HFFc6 (cell line): ENCODE data around the gene ZNF581. TPM values are rescaled to one million over a fixed set of nuclear protein-coding genes. Genes with fewer than 3 reads are reported as not detected.

Source experiments
- DNase-seq: peaks from one replicate; pipeline ENCODE4 v3.0.0-alpha.2; 2018
- H3K27ac Mint-ChIP-seq: 2 replicates; pipeline ENCODE4 v1.8.0; 2020; ENCODE audit warnings: mild to moderate bottlenecking, mixed read lengths
- H3K27me3 Mint-ChIP-seq: 2 replicates; pipeline ENCODE4 v1.8.0; 2021; ENCODE audit warnings: mild to moderate bottlenecking, moderate library complexity, mixed read lengths; ENCODE audit not compliant: insufficient read depth
- H3K36me3 Mint-ChIP-seq: 2 replicates; pipeline ENCODE4 v1.8.0; 2021; ENCODE audit warnings: low read depth, mixed read lengths
- H3K4me1 Mint-ChIP-seq: 2 replicates; pipeline ENCODE4 v1.8.0; 2020; ENCODE audit warnings: low read depth, mixed read lengths
- H3K4me3 Mint-ChIP-seq: 2 replicates; pipeline ENCODE4 v1.8.0; 2020; ENCODE audit warnings: mild to moderate bottlenecking, moderate library complexity, mixed read lengths
- H3K9me3 Mint-ChIP-seq: 2 replicates; pipeline ENCODE4 v1.8.0; 2020; ENCODE audit warnings: mild to moderate bottlenecking, mixed read lengths
- CTCF ChIP-seq: fragments of 200-600 bp; sonication (generic); IDR thresholded peaks from 2 replicates; pipeline ENCODE4 v1.5.0; 2021; ENCODE audit warnings: antibody characterized with exemption, mild to moderate bottlenecking
- total RNA-seq, 6 experiments: library from RNA; stranded (reverse); fragmentation: NEBNext Ultra II Directional; extraction: Animal tissue kit (Norgen Biotek cat#: 25700); gene quantifications; 2 replicates in 1 of 6; 3 replicates in 5 of 6; pipeline ENCODE4 v1.2.3, GENCODE V29; 2021

Gene ZNF581
- total RNA-seq, 6 experiments from 2014 or later, result 20.1 to 25.8 (median 21.9) TPM

DNA sequence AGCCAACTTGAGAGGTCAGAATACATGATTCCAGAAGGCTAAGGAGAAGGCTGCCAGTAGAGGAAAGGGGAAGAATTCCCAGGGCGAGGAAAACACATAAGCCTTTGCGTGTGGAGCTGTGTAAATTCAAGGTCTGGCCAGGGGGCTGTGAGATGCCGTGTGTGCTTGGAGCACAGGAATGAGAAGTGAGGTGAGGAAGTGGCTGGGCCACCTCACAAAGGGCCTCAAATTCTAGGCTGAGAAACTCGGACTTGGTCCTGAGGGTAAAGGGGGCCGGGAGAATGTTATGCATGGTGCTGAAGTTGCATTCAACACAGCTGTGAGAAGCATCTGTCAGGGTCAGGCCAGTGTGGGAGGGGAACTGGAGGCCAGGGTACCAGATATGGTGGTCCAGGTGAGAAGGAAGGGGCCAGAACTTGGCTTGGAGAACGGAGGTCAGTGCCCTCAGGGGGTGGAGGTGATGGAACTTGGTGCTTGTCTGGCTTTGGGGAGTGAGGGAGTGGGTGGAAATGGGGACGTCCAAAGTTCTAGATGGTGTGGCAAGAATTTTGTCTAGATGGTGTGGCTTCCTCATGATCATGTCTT lies 7.5 kb upstream of the ZNF581 start:
- no peak for DNase-seq
- Mint-ChIP-seq H3K27ac (peak overlapping the region; percentile 100), H3K4me3 (peak overlapping the region; percentile 100), H3K36me3 (peaks cover 42% of the 10 kb centered on the region), H3K27me3 (peaks cover 9% of the 10 kb centered on the region), H3K9me3 (no peaks in the 10 kb centered on the region), H3K4me1 (peaks cover 67% of the 10 kb centered on the region)
- TF ChIP-seq CTCF, result no peak

GRCh38 chr19:55636723-55637122 lies 6.7 kb upstream of the ZNF581 start:
- no peak for TF ChIP-seq CTCF
- no peak for DNase-seq
- H3K4me3 Mint-ChIP-seq, result peak overlapping the region; percentile 100

GRCh38 chr19:55637534-55637933 lies 5.9 kb upstream of the ZNF581 start:
- no peak overlapping the region; the same call in 1 of the 2 replicates for H3K4me3 Mint-ChIP-seq

More at GRCh38 chr19:55636723-55637122, 6.7 kb upstream of the ZNF581 start:
- Mint-ChIP-seq H3K27ac (peak overlapping the region; percentile 100), H3K4me1 (peaks cover 67% of the 10 kb centered on the region), H3K36me3 (peaks cover 42% of the 10 kb centered on the region), H3K9me3 (no peaks in the 10 kb centered on the region), H3K27me3 (peaks cover 9% of the 10 kb centered on the region)

GRCh38 chr19:55638864-55639359 lies 4.5 kb upstream of the ZNF581 start:
- peak; percentile 24 for DNase-seq
- H3K4me3 Mint-ChIP-seq, result peak overlapping the region; percentile 32; the same call in 1 of the 2 replicates
- no peaks in the 10 kb centered on the region for H3K9me3 Mint-ChIP-seq
- H3K27me3 Mint-ChIP-seq, result peaks cover 14% of the 10 kb centered on the region
- H3K27ac Mint-ChIP-seq, result peak overlapping the region; percentile 56
- H3K4me1 Mint-ChIP-seq, result peaks cover 71% of the 10 kb centered on the region
- peaks cover 49% of the 10 kb centered on the region for H3K36me3 Mint-ChIP-seq
- TF ChIP-seq CTCF, result peak; percentile 73

More at GRCh38 chr19:55637534-55637933, 5.9 kb upstream of the ZNF581 start:
- peaks cover 42% of the 10 kb centered on the region for H3K36me3 Mint-ChIP-seq
- H3K9me3 Mint-ChIP-seq, result no peaks in the 10 kb centered on the region
- peaks cover 9% of the 10 kb centered on the region for H3K27me3 Mint-ChIP-seq
- no peak for DNase-seq
- peaks cover 68% of the 10 kb centered on the region for H3K4me1 Mint-ChIP-seq
- TF ChIP-seq CTCF, result no peak
- peak overlapping the region; percentile 75; the same call in 1 of the 2 replicates for H3K27ac Mint-ChIP-seq

- peaks cover 44% of the 10 kb centered on the region for H3K36me3 Mint-ChIP-seq
- peak; percentile 67 for TF ChIP-seq CTCF
- peak overlapping the region; percentile 94 for H3K27ac Mint-ChIP-seq
- peaks cover 64% of the 10 kb centered on the region for H3K4me1 Mint-ChIP-seq
- H3K9me3 Mint-ChIP-seq, result no peaks in the 10 kb centered on the region
- peak overlapping the region; percentile 87 for H3K4me3 Mint-ChIP-seq
- DNase-seq, result peak; percentile 19
- H3K27me3 Mint-ChIP-seq, result peaks cover 9% of the 10 kb centered on the region
Measured at GRCh38 chr19:55640043-55640576, 3.3 kb upstream of the ZNF581 start.
